Middle frontal gyrus (tissue), 1 donor: ENCODE data around the gene GRAP2.

ENCODE experiments used
- DNase-seq: peaks from one replicate; pipeline ENCODE4 v3.0.0-alpha.2; 2015; ENCODE audit warnings: low spot score; ENCODE audit errors: extremely low spot score

Gene GRAP2

DNA sequence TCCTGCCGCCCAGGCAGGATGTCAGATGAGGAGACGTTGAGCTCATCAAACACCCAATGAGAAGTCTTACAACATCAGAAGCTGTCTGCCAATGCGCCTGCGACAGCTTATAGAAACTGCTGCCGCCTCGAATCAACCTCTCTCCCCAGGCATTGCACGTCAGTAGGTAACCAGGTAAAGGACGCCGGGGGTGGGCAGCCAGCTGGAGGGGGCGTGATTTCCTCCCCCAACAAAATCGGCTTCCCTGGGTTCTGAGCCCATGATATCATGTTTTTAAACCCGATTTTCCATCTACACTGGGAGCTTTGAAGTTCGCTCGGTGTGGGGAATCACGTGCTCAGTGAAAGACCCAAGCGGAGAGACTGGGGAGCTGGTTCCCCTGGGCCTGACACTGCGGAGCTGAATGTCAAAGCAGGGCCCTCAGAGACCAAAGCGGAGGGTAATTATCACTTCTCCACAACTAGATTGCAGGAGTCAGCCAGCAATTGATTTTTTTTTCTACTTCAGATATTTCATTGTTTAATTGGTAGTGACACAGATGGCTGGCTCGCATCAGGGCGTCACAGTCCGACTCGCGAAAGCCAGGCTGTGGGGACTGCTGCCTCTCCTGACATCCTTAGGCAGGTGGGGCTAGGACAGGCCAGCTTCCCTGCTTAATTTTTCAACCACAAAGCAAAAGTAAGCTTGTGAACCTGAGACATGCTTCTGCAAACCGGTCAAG is 109.2 kb downstream of the GRAP2 start:
- DNase-seq: no peak

DNA sequence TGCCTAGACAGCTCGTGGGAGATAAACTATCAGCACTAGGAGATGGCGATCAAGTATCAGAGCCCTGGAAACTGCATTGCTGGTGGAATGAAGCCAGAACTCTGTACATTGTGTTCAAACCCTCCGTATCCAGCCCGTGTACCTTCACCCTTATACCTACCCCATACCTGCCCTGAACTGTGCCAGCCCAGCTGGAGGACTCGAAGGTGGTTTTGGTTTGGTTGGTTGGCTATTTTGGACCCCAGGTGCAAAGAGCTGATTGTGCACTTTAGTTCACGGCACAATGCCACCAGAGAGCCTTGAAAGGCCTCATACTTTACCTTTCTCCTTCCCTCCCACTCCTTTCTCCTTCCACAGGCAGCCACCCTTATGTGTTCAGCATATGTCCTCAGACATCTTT is 109.9 kb downstream of the GRAP2 start:
- no peak for DNase-seq

GRCh38 chr22:40014667-40015248 is 113.9 kb downstream of the GRAP2 start:
- no peak for DNase-seq

GRCh38 chr22:40015358-40015976 is 114.6 kb downstream of the GRAP2 start:
- no peak for DNase-seq

- no peak for DNase-seq
Measured at GRCh38 chr22:40018051-40018450, 117.2 kb downstream of the GRAP2 start.

DNA sequence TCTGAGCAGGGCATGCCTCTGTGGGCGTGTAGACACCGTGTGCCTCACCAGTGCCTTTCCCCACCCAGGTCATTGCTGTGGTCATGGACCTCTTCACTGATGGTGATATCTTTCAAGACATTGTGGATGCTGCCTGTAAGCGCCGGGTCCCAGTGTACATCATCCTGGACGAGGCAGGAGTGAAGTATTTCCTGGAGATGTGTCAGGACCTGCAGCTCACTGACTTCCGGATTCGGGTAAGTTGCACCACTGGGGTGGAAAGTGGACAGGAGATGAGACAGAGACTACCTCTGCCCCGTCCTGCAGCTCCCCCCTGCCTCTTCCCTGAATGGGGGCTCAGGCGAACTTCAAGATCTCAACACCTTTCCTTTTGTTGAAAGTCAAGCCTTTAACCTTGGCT is 118.2 kb downstream of the GRAP2 start:
- no peak for DNase-seq

GRCh38 chr22:40020956-40021355 is 120.1 kb downstream of the GRAP2 start:
- DNase-seq: no peak

DNA sequence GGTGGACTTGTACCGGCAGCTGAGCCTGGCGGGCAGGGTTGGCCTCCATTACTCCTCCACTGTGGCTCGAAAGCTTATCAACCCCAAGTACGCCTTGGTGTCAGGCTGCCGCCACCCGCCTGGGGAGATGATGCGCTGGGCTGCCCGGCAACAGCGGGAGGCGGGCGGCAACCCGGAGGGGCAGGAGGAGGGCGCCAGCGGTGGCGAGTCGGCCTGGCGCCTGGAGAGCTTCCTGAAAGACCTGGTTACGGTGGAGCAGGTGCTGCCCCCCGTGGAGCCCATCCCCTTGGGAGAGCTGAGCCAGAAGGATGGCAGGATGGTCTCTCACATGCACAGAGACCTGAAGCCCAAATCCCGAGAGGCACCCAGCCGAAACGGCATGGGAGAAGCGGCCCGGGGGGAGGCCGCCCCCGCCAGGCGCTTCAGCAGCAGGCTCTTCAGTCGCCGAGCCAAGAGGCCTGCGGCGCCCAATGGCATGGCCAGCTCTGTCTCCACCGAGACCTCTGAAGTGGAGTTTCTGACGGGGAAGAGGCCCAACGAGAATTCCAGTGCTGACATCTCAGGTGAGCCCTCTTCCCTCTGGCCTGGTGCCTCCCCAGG is 120.6 kb downstream of the GRAP2 start:
- no peak for DNase-seq

GRCh38 chr22:40022536-40023240 is 121.8 kb downstream of the GRAP2 start:
- no peak for DNase-seq
